ENCODE data around the gene DNAH11. TPM values are rescaled to one million over a fixed set of nuclear protein-coding genes. Genes with fewer than 3 reads are reported as not detected.

DNAH11 gene
- total and polyA plus RNA-seq, 2 of the 8 experiments (the other 6 are each of a cell fraction or from before 2014, with no cell fraction given) = 1.8 to 4.9 TPM

DNA sequence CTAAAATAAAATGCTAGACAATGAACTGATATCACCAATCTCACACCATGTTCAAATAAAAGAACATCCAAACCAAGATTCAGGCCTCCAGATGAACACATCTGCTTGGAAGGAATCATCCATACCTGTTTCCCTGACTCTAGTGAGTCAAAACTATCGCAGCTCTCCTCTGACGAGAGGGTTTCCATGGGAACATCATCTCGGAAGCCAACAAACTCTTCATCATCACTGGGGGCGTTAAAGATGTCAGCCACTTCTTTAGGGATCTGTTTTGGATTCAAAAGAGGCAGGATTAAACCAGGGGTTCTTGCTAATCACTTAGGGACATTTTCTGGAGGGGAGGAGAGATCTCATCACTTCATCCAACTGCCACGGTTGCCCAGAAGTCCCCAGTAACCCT, 373.8 kb downstream of the DNAH11 start:
- Histone ChIP-seq H3K18ac (ENCODE audit: extremely low read depth, low read length) (no peak overlapping the region), H2BK20ac (ENCODE audit: low read length) (no peak overlapping the region), H3K56ac (replicated peaks; ENCODE audit: insufficient read length, low read depth, low read length) (no peak overlapping the region), H3K9me3 (ENCODE audit: insufficient read depth in 2 of 2, low read depth in 1 of 2, low read length in 1 of 2) (no peaks in the 10 kb centered on the region), H4K20me1 (replicated peaks in 1 of 2; ENCODE audit: control insufficient read depth in 1 of 2, insufficient read depth in 2 of 2, low read length in 2 of 2) (peaks cover 5 to 10% of the 10 kb centered on the region in 2 experiments), H2BK15ac (ENCODE audit: low read length) (no peak overlapping the region), H3K27ac (ENCODE audit: low read depth, low read length) (no peak overlapping the region), H2BK5ac (ENCODE audit: low read depth, low read length) (no peak overlapping the region), H2BK120ac (replicated peaks; ENCODE audit: low read depth, low read length) (no peak overlapping the region), H2AFZ (ENCODE audit: low read length) (no peak overlapping the region), H4K91ac (replicated peaks; ENCODE audit: insufficient read length, low read length) (no peak overlapping the region), H3K27me3 (replicated peaks in 1 of 4; ENCODE audit: control insufficient read depth in 3 of 4, extremely low read depth in 1 of 4, insufficient read depth in 3 of 4, low read length in 3 of 4) (no peaks in the 10 kb centered on the region), H3K23me2 (ENCODE audit: low read depth, low read length) (no peaks in the 10 kb centered on the region), H3K23ac (ENCODE audit: insufficient read length) (no peak overlapping the region), H3K14ac (ENCODE audit: insufficient read length) (no peak overlapping the region), H3K79me1 (ENCODE audit: low read depth, low read length) (peaks cover 16% of the 10 kb centered on the region), H2AK5ac (ENCODE audit: low read depth, low read length) (no peak overlapping the region), H3K4me3 (ENCODE audit: extremely low read depth in 1 of 4, insufficient read depth in 2 of 4, low read depth in 3 of 4, low read length in 4 of 4) (no peak overlapping the region), H3K4me2 (ENCODE audit: insufficient read depth in 1 of 2, low read depth in 2 of 2, low read length in 2 of 2) (no peak overlapping the region), H3K9ac (replicated peaks in 1 of 4; ENCODE audit: extremely low read depth in 1 of 4, low read depth in 3 of 4, low read length in 3 of 4) (no peak overlapping the region), H2BK12ac (ENCODE audit: low read depth, low read length) (no peak overlapping the region), H3K36me3 (ENCODE audit: control insufficient read depth in 2 of 4, insufficient read depth in 4 of 4, low read length in 3 of 4) (peaks cover 10 to 38% (median 22%) of the 10 kb centered on the region in 4 experiments), H3K79me2 (ENCODE audit: control insufficient read depth in 1 of 2, insufficient read depth in 2 of 2, low read length in 2 of 2) (peaks cover 3 to 61% of the 10 kb centered on the region in 2 experiments; a peak in 3 of 4 replicates), H3K4me1 (replicated peaks in 1 of 4; ENCODE audit: control insufficient read depth in 3 of 4, insufficient read depth in 4 of 4, low read length in 3 of 4) (peaks cover 0 to 7% (median 3%) of the 10 kb centered on the region in 4 experiments; a peak in 2 of 7 replicates), H4K8ac (ENCODE audit: extremely low read depth, insufficient read depth, low read length) (no peak overlapping the region), H3K4ac (replicated peaks; ENCODE audit: insufficient read length, low read depth, low read length) (no peak overlapping the region), H4K5ac (ENCODE audit: insufficient read length, low read depth, low read length) (no peak overlapping the region)
- no peak for TF ChIP-seq JUND (IDR thresholded peaks at IDR 0.05; ENCODE audit: low read length)
- TF ChIP-seq CREB1 (IDR thresholded peaks at IDR 0.05) = no peak
- no peak for TF ChIP-seq ASH2L (IDR thresholded peaks at IDR 0.05; ENCODE audit: low read length)
- TF ChIP-seq KDM5A (IDR thresholded peaks at IDR 0.05; ENCODE audit: low read length) = no peak
- no peak for TF ChIP-seq TCF12 (IDR thresholded peaks at IDR 0.05; ENCODE audit: low read depth, low read length)
- TF ChIP-seq, protein P1, sequence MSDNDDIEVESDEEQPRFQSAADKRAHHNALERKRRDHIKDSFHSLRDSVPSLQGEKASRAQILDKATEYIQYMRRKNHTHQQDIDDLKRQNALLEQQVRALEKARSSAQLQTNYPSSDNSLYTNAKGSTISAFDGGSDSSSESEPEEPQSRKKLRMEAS (IDR thresholded peaks at IDR 0.05) = no peak
- no peak for TF ChIP-seq SAP30 (IDR thresholded peaks at IDR 0.05; ENCODE audit: insufficient read depth, insufficient replicate concordance, low read length)
- no peak for TF ChIP-seq KDM4A (IDR thresholded peaks at IDR 0.05; ENCODE audit: low read depth, low read length, severe bottlenecking)
- ChIA-PET POLR2A (ENCODE audit: partially characterized antibody) (no interaction called here), CTCF (ENCODE audit: partially characterized antibody) (no interaction called here)
- WGBS, 2 experiments (ENCODE audit: extremely low coverage in 1 of 2, insufficient coverage in 1 of 2, insufficient read length in 1 of 2, insufficient replicate concordance in 2 of 2, low coverage in 1 of 2, low lambda C conversion rate in 2 of 2, missing lambda C conversion rate in 1 of 2) = 94% methylated on average over 5 of the region's 5 CpGs; no CpG with 5 or more reads in 1 of the 2 experiments
- FAIRE-seq = no peak
- DNase-seq (ENCODE audit: low read depth in 1 of 2, low spot score in 2 of 2) = no peak
